ENCODE results near the gene ALK. TPM values are rescaled to one million over a fixed set of nuclear protein-coding genes. Genes with fewer than 3 reads are reported as not detected.

The ALK gene
- total RNA-seq, 4 donors from 2014 or later = 0.85 to 2.4 (median 1.8) TPM

DNA sequence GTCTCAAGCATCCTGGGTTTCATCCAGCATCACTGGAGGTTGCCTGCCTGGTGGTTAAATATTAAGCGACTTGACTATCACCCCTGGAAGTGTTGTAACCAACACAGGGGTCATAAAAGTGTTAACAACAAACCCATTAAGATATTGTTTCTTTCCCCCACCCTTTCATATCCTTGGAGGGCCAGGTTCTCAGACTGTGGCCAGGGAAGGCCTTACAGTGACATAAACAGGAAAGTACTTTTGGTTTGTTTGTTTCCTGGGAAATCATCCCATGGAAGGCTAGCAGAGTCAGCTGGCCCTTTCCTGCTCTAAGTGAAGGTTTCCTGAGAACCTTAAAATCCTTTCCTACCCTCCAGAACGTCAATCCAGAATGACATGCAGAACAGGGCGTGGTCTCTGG lies 645.2 kb downstream of the ALK start:
- TF ChIP-seq, protein P1, sequence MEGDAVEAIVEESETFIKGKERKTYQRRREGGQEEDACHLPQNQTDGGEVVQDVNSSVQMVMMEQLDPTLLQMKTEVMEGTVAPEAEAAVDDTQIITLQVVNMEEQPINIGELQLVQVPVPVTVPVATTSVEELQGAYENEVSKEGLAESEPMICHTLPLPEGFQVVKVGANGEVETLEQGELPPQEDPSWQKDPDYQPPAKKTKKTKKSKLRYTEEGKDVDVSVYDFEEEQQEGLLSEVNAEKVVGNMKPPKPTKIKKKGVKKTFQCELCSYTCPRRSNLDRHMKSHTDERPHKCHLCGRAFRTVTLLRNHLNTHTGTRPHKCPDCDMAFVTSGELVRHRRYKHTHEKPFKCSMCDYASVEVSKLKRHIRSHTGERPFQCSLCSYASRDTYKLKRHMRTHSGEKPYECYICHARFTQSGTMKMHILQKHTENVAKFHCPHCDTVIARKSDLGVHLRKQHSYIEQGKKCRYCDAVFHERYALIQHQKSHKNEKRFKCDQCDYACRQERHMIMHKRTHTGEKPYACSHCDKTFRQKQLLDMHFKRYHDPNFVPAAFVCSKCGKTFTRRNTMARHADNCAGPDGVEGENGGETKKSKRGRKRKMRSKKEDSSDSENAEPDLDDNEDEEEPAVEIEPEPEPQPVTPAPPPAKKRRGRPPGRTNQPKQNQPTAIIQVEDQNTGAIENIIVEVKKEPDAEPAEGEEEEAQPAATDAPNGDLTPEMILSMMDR (IDR thresholded peaks at IDR 0.05; ENCODE audit: low read depth) = no peak

DNA sequence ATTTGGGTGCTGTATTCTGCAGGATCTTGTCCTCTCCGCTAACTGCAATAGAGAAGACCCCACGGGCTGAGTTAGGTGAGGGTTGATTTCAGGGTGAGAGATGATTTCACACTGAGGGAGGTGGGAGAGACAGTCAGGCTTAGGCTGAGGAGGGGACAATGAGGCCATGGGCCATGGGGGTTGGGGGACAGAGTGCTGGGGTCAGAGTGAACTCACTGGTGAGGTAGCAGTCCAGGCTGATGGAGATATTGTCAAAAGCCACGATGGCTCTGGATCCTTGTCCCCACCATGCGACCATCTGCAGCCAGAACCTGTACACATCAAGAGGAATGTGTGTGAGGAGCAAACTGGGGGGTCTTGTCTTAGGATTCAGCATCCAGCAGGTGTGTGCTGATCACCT lies 646.2 kb downstream of the ALK start:
- TF ChIP-seq, protein P1 (IDR thresholded peaks at IDR 0.05; ENCODE audit: low read depth) = no peak

DNA sequence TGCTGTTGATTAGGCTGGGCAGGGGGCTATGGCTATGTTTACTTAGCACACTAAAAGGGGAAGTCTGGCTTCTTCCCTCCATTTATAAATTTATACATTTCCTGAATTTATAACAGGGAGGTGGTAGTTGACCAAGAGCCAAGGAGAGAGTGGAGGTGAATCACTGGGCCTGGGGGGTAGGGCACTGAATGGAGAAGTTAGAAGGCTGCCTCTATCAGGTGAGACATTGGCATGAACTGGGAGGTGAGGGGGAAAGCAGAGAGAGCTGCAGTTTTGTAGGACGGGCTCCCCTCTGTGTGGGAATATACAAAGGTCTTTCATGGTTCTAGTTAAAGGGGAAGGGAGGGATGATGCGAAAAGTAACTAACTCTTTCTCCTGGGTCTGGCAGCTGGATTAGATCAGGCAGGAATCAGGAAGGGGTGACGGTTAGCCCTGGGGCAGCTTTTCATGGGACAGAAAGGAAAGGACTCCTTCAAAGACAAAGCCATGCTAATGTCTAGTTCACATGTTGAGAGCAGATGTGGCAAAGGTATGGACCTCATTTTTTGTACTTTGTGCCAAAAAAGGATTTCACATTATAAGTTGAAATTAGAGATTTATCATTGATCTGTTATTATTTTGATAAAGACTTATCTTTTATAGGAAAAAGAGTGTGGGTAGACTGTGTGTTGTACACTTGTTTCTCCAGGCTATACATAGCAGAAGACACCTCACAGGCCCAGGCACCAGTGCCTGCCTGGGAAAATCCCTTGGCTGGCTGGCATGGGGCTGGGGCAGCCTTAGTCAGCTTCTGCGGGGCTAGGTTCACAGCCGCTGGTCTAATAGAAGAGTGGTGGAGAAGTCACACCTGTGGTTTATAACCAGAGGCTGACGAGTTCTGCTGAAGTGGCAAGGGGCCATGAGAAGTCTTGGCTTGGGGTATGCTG lies 647.4 kb downstream of the ALK start:
- TF ChIP-seq, protein P1 (IDR thresholded peaks at IDR 0.05; ENCODE audit: low read depth) = no peak

DNA sequence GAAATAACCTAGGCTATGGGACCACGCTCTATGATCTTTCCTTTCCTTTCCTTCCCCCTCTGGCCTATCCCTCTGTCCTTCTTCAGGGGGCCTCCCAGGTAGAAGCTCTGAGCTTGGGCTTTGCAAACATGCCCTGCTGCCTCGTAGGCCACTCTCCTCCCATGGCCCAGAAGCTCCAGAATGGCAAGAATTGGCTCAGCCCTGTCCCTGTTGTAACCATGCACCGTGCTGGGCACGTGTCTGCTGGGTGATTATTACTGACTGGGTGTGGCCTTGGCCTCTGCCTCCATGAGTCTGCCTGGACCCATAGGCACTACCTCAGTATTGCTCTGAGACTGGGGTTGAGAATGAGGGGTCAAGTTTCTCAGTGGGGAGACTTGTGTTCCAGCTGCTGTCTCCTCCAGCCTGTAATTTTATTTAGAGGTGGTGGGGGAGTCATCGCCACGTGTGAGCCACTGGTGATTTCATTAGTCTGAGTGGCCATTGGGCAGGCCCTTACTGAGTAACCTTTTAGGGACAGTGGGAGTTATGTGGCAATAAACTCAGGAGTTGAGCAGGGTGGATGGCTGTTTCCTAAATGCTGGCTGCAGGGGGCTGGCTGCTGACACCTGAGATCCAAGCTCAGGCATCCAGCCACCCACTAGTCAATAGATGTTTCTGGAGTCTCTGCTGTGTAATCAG lies 648.2 kb downstream of the ALK start:
- TF ChIP-seq, protein P1 (IDR thresholded peaks at IDR 0.05; ENCODE audit: low read depth) = no peak

DNA sequence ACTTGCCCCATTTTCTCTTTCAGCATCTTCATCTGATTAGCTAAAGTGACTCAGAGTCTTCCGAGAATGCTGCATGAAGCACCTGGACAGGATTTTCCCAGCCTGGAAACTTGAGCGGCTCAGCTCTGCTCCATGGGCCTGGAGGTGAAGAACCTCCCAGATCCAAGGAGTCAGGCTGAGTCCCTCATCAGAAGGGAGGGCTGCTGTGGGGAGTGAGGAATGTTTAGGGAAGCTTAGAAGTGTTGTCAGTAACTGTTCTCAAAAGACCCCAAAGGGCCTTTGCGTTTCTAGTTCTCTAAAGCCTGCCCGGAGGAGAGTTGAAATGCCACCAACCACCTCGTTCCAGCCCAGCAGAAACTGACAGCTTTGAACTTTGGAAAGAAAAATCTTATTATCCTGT lies 649.1 kb downstream of the ALK start:
- TF ChIP-seq, protein P1 (IDR thresholded peaks at IDR 0.05; ENCODE audit: low read depth) = no peak

DNA sequence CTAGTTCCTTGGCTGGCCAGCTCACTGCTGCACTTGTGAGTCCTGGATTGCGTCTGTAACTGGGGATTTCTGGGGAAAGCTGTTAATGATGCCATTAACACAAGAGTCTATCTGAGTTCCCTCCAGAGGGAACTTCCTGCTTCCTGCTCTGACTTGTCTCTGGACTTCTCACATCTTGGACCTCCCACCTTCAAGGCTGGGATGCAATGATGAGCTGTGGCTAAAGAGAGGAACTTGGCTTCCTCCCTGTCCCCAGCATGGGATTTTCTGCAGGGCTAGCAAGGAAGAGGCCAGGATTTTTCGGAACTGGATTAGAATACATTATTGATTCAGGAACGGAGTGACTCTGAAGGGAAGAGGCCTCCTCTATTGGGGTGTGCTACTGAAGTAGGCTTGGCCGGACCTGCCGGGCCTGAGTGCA lies 650.7 kb downstream of the ALK start:
- TF ChIP-seq, protein P1 (IDR thresholded peaks at IDR 0.05; ENCODE audit: low read depth) = no peak

DNA sequence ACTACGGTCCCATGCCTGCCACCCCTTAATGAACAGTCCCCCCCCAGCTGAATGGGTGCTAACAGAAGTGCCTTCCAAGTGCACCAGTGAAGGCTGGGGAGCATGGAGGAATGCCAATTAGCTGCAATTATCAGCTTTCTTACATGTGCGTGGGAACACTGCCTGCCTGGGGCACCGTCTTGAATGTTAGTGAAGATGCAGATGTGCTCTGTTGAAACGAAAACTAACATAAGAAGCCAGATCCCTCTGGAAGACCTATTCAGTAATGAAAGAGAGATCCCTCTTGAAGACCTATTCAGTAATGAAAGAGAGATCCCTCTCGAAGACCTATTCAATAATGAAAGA lies 651.6 kb downstream of the ALK start:
- TF ChIP-seq, protein P1 (IDR thresholded peaks at IDR 0.05; ENCODE audit: low read depth) = no peak
